ENCODE results near the gene FARSB.
"Not testable (repeated sequence)": the region's sequence is repeated elsewhere in the genome, so short reads cannot be mapped to it uniquely, and the experiment has no call there.

FARSB gene

GRCh38 chr2:222604749-222605515, 51.0 kb downstream of the FARSB start:
- DNase-seq (ENCODE audit: low read depth) = no peak

GRCh38 chr2:222603501-222603900, 52.4 kb downstream of the FARSB start:
- DNase-seq (ENCODE audit: low read depth) = no peak

- DNase-seq (ENCODE audit: low read depth) = no peak
Measured at GRCh38 chr2:222598611-222599010, 57.3 kb downstream of the FARSB start.

- DNase-seq (ENCODE audit: low read depth) = peak; percentile 6
Measured at GRCh38 chr2:222595581-222595980, 60.3 kb downstream of the FARSB start.

- DNase-seq (ENCODE audit: low read depth) = peak; percentile 89
Measured at GRCh38 chr2:222594679-222595078, 61.2 kb downstream of the FARSB start.

GRCh38 chr2:222592176-222592575, 63.7 kb downstream of the FARSB start:
- DNase-seq (ENCODE audit: low read depth) = no peak

GRCh38 chr2:222591661-222592060, 64.2 kb downstream of the FARSB start:
- no peak for DNase-seq (ENCODE audit: low read depth)

GRCh38 chr2:222584589-222584988, 71.3 kb downstream of the FARSB start:
- not testable (repeated sequence) for DNase-seq (ENCODE audit: low read depth)

- no peak for DNase-seq (ENCODE audit: low read depth)
Measured at GRCh38 chr2:222582928-222583327, 73.0 kb downstream of the FARSB start.

- peak; percentile 21 for DNase-seq (ENCODE audit: low read depth)
Measured at GRCh38 chr2:222577341-222577740, 78.6 kb downstream of the FARSB start.

GRCh38 chr2:222576171-222577081, 79.5 kb downstream of the FARSB start:
- no peak for DNase-seq (ENCODE audit: low read depth)

GRCh38 chr2:222575618-222576017, 80.3 kb downstream of the FARSB start:
- no peak for DNase-seq (ENCODE audit: low read depth)

GRCh38 chr2:222572751-222573174, 83.1 kb downstream of the FARSB start:
- DNase-seq (ENCODE audit: low read depth) = peak; percentile 85

- DNase-seq (ENCODE audit: low read depth) = no peak
Measured at GRCh38 chr2:222572264-222572721, 83.6 kb downstream of the FARSB start.

GRCh38 chr2:222569826-222570225, 86.1 kb downstream of the FARSB start:
- DNase-seq (ENCODE audit: low read depth) = peak; percentile 28

- DNase-seq (ENCODE audit: low read depth) = peak; percentile 90
Measured at GRCh38 chr2:222568865-222569264, 87.0 kb downstream of the FARSB start.

- DNase-seq (ENCODE audit: low read depth) = no peak
Measured at GRCh38 chr2:222566229-222566628, 89.7 kb downstream of the FARSB start.

GRCh38 chr2:222563936-222564335, 92.0 kb downstream of the FARSB start:
- DNase-seq (ENCODE audit: low read depth) = no peak

- no peak for DNase-seq (ENCODE audit: low read depth)
Measured at GRCh38 chr2:222563106-222563718, 92.7 kb downstream of the FARSB start.

- peak; percentile 51 for DNase-seq (ENCODE audit: low read depth)
Measured at GRCh38 chr2:222561817-222562645, 93.9 kb downstream of the FARSB start.

- no peak for DNase-seq (ENCODE audit: low read depth)
Measured at GRCh38 chr2:222561151-222561550, 94.7 kb downstream of the FARSB start.

GRCh38 chr2:222554517-222554916, 101.4 kb downstream of the FARSB start:
- DNase-seq (ENCODE audit: low read depth) = no peak
